Femur (tissue), 1 donor: Measurements from ENCODE around the gene TTI1.
"Not testable (repeated sequence)": the region's sequence is repeated elsewhere in the genome, so short reads cannot be mapped to it uniquely, and the experiment has no call there.

ENCODE experiments used
- DNase-seq: peaks from one replicate; pipeline ENCODE4 v3.0.0-alpha.2; 2017

Gene TTI1

GRCh38 chr20:37986873-37987601 lies 46.2 kb downstream of the TTI1 start:
- peak; percentile 83 for DNase-seq

GRCh38 chr20:37986044-37986858 lies 47.0 kb downstream of the TTI1 start:
- no peak for DNase-seq

- peak; percentile 53 for DNase-seq
Observed at GRCh38 chr20:37984018-37984785, 49.1 kb downstream of the TTI1 start.

GRCh38 chr20:37983286-37983685 lies 50.0 kb downstream of the TTI1 start:
- DNase-seq, result no peak

- DNase-seq, result no peak
Observed at GRCh38 chr20:37981568-37981967, 51.7 kb downstream of the TTI1 start.

- no peak for DNase-seq
Observed at GRCh38 chr20:37980876-37981275, 52.4 kb downstream of the TTI1 start.

GRCh38 chr20:37980383-37980782 lies 52.9 kb downstream of the TTI1 start:
- no peak for DNase-seq

- no peak for DNase-seq
Observed at GRCh38 chr20:37979021-37979985, 54.0 kb downstream of the TTI1 start.

GRCh38 chr20:37977786-37978185 lies 55.5 kb downstream of the TTI1 start:
- no peak for DNase-seq

- no peak for DNase-seq
Observed at GRCh38 chr20:37977338-37977737, 55.9 kb downstream of the TTI1 start.

- DNase-seq, result no peak
Observed at GRCh38 chr20:37976887-37977286, 56.4 kb downstream of the TTI1 start.

- no peak for DNase-seq
Observed at GRCh38 chr20:37973059-37973910, 60.0 kb downstream of the TTI1 start.

- no peak for DNase-seq
Observed at GRCh38 chr20:37972256-37973058, 60.8 kb downstream of the TTI1 start.

GRCh38 chr20:37971561-37972127 lies 61.6 kb downstream of the TTI1 start:
- no peak for DNase-seq

GRCh38 chr20:37970856-37971245 lies 62.4 kb downstream of the TTI1 start:
- no peak for DNase-seq

GRCh38 chr20:37969949-37970855 lies 63.1 kb downstream of the TTI1 start:
- DNase-seq, result no peak

GRCh38 chr20:37968841-37969401 lies 64.3 kb downstream of the TTI1 start:
- DNase-seq, result no peak

GRCh38 chr20:37963483-37963882 lies 69.8 kb downstream of the TTI1 start:
- not testable (repeated sequence) for DNase-seq

GRCh38 chr20:37961066-37961465 lies 72.2 kb downstream of the TTI1 start:
- DNase-seq, result no peak
